ENCODE data around the gene CHST14. TPM values are rescaled to one million over a fixed set of nuclear protein-coding genes. Genes with fewer than 3 reads are reported as not detected.
A peak's percentile ranks its signal among the peaks of the same experiment; 100 is the strongest.

The CHST14 gene
- total and polyA plus RNA-seq, 9 donors, result 16.0 to 48.4 (median 42.7) TPM

DNA sequence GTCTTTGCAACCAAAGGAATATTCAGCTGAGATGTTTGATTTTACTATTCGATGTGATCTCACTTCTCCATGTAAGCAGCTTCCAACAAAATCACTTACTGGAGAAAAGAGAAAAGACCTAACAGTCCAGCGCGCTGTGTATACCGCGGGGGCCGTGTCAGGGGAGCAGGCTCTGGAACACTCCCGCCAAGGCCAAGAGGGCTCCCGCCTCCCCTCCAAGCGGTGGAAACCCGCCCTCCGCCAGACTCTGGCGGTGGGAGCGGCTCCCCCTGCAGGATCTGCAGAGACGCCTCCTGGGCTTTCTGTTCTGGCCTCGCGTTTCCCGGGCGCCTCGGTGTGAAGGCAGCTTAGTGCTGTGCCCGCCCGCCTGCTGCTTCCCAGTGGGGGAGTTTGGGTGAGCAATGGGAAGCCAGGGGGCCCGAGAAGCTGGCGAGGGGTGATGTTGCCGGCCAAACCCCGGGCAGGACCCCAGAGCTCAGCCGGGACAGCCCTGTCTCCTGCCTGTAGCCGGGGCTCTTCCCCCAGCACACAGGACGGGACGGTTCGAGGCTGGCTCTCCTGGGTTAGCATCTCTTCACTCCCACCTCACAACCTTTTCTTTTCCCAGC is 36.3 kb downstream of the CHST14 start:
- Histone ChIP-seq H3K4me3 (ENCODE audit: low read length) (peak overlapping the region; percentile 18), H3K27ac (ENCODE audit: low read length) (no peak overlapping the region)

DNA sequence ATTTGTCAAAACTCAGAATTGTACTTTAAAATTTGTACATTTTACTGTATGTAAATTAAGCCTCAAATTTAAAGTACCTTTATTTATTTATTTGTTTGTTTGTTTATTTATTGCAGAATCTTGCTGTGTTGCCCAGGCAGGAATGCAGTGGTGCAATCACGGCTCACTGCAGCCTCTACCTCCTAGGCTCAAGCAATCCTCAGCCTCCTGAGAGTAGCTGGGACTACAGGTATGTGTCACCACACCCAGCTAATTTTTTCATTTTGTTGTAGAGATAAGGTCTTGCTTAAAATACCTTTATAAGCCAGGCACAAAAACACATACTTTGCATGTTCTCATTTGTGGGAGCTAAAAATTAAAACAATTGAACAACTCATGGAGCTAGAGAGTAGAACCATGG is 37.4 kb downstream of the CHST14 start:
- Histone ChIP-seq H3K4me3 (ENCODE audit: low read length) (no peak overlapping the region), H3K4me1 (ENCODE audit: control insufficient read depth, insufficient read depth, low read length) (peaks cover 18% of the 10 kb centered on the region), H3K36me3 (ENCODE audit: control insufficient read depth, insufficient read depth, low read length) (no peaks in the 10 kb centered on the region), H3K27me3 (ENCODE audit: control insufficient read depth, insufficient read depth, low read length) (peaks cover 16% of the 10 kb centered on the region), H3K9me3 (replicated peaks; ENCODE audit: control insufficient read depth, low read depth, low read length) (no peaks in the 10 kb centered on the region), H3K27ac (ENCODE audit: low read length) (no peak overlapping the region)
- no peak for DNase-seq
- no CpG with 5 or more reads among the region's 1 CpG for WGBS (ENCODE audit: insufficient coverage)

More for the DNA sequence above, 36.3 kb downstream of the CHST14 start:
- Histone ChIP-seq H3K4me1 (ENCODE audit: control insufficient read depth, insufficient read depth, low read length) (peaks cover 17% of the 10 kb centered on the region), H3K27me3 (ENCODE audit: control insufficient read depth, insufficient read depth, low read length) (peaks cover 16% of the 10 kb centered on the region), H3K9me3 (replicated peaks; ENCODE audit: control insufficient read depth, low read depth, low read length) (no peaks in the 10 kb centered on the region), H3K36me3 (ENCODE audit: control insufficient read depth, insufficient read depth, low read length) (no peaks in the 10 kb centered on the region)
- WGBS (ENCODE audit: insufficient coverage), result under 1% methylated on average over 27 of the region's 30 CpGs
- peak; percentile 91 for DNase-seq

DNA sequence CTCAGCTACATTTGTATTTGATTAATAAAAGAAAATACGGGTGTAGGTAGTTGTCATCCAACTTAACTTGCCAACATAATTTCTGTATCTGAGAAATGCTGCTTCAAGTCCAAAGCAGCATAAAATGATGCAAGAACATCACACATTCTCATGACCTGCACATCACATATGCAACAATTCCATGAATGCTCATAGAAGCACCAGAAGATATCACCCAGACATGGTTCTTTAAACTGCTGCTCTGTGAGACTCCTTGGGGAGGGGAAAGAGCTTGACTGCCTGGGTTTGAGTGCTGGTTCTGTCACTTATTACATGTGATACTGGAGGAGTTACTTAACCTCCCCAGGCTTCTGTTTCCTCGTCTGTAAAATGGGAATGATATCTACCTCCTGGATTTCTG is 39.4 kb downstream of the CHST14 start:
- Histone ChIP-seq H3K4me1 (ENCODE audit: control insufficient read depth, insufficient read depth, low read length) (peaks cover 18% of the 10 kb centered on the region), H3K36me3 (ENCODE audit: control insufficient read depth, insufficient read depth, low read length) (no peaks in the 10 kb centered on the region), H3K9me3 (replicated peaks; ENCODE audit: control insufficient read depth, low read depth, low read length) (no peaks in the 10 kb centered on the region), H3K27ac (ENCODE audit: low read length) (no peak overlapping the region), H3K27me3 (ENCODE audit: control insufficient read depth, insufficient read depth, low read length) (peaks cover 13% of the 10 kb centered on the region), H3K4me3 (ENCODE audit: low read length) (no peak overlapping the region)
- DNase-seq, result peak; percentile 5
- no CpG with 5 or more reads among the region's 2 CpGs for WGBS (ENCODE audit: insufficient coverage)

- Histone ChIP-seq H3K4me1 (ENCODE audit: control insufficient read depth, insufficient read depth, low read length) (peaks cover 18% of the 10 kb centered on the region), H3K4me3 (ENCODE audit: low read length) (peak overlapping the region; percentile 64), H3K27me3 (ENCODE audit: control insufficient read depth, insufficient read depth, low read length) (peaks cover 13% of the 10 kb centered on the region), H3K36me3 (ENCODE audit: control insufficient read depth, insufficient read depth, low read length) (no peaks in the 10 kb centered on the region), H3K27ac (ENCODE audit: low read length) (no peak overlapping the region), H3K9me3 (replicated peaks; ENCODE audit: control insufficient read depth, low read depth, low read length) (no peaks in the 10 kb centered on the region)
- 9% methylated on average over 15 of the region's 22 CpGs for WGBS (ENCODE audit: insufficient coverage)
- peak; percentile 18 for DNase-seq
Observed at GRCh38 chr15:40511093-40511471, 40.3 kb downstream of the CHST14 start.

- H3K27me3 ChIP-seq (ENCODE audit: control insufficient read depth, insufficient read depth, low read length), result peaks cover 13% of the 10 kb centered on the region
- H3K27ac ChIP-seq (ENCODE audit: low read length), result no peak overlapping the region
Observed at GRCh38 chr15:40511472-40512133, 40.8 kb downstream of the CHST14 start.

DNA sequence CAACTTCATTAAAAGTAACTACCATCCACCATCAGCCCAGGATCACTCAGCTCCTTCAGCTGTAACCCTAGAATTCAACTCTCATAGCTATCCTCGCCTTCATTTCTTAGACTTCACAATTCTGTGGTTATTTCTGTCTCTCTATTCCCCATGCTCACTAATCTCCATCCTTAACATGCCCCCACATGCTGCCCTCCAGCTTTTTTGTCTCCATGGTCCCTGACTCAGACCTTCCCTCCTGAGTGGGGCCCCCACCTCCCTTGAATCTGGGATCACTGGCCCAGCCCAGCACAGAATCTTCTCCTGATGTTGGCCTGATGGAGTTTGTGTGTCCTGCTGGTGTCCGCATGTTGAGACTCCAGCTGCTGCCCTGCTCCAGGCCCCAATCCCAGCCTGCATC is 41.7 kb downstream of the CHST14 start:
- DNase-seq, result no peak
- H3K36me3 ChIP-seq (ENCODE audit: control insufficient read depth, insufficient read depth, low read length), result no peaks in the 10 kb centered on the region
- peaks cover 11% of the 10 kb centered on the region for H3K27me3 ChIP-seq (ENCODE audit: control insufficient read depth, insufficient read depth, low read length)
- no peak overlapping the region for H3K27ac ChIP-seq (ENCODE audit: low read length)
- H3K9me3 ChIP-seq (replicated peaks; ENCODE audit: control insufficient read depth, low read depth, low read length), result no peaks in the 10 kb centered on the region
- WGBS (ENCODE audit: insufficient coverage), result 77% methylated on average over 2 of the region's 2 CpGs
- H3K4me1 ChIP-seq (ENCODE audit: control insufficient read depth, insufficient read depth, low read length), result peaks cover 12% of the 10 kb centered on the region
- no peak overlapping the region for H3K4me3 ChIP-seq (ENCODE audit: low read length)

More at GRCh38 chr15:40511472-40512133, 40.8 kb downstream of the CHST14 start:
- no peaks in the 10 kb centered on the region for H3K36me3 ChIP-seq (ENCODE audit: control insufficient read depth, insufficient read depth, low read length)
- under 1% methylated on average over 56 of the region's 61 CpGs for WGBS (ENCODE audit: insufficient coverage)
- H3K9me3 ChIP-seq (replicated peaks; ENCODE audit: control insufficient read depth, low read depth, low read length), result no peaks in the 10 kb centered on the region
- H3K4me1 ChIP-seq (ENCODE audit: control insufficient read depth, insufficient read depth, low read length), result peaks cover 18% of the 10 kb centered on the region
- peak; percentile 72 for DNase-seq
- H3K4me3 ChIP-seq (ENCODE audit: low read length), result peak overlapping the region; percentile 64

DNA sequence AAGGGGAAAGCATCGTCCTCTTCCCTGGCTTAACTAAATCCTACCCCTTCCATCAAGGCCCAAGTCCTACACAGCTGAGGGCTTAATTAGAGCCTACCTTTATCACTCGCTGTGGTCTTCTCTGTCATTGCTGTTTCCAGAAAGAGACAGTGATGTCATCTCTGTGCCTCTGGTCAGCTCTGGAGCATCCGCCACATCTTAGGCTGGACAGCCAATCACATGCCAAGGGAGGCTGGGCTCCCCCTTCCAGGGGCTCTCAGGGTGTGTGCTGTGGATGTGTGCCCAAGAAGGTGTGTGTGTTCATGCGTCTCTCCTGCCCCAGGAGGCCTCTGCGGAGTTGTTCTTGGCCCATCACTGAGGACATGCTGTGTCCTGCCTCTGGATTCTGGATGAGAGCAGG is 42.8 kb downstream of the CHST14 start:
- Histone ChIP-seq H3K4me3 (ENCODE audit: low read length) (no peak overlapping the region), H3K4me1 (ENCODE audit: control insufficient read depth, insufficient read depth, low read length) (peaks cover 12% of the 10 kb centered on the region), H3K27me3 (ENCODE audit: control insufficient read depth, insufficient read depth, low read length) (peaks cover 11% of the 10 kb centered on the region), H3K27ac (ENCODE audit: low read length) (no peak overlapping the region), H3K9me3 (replicated peaks; ENCODE audit: control insufficient read depth, low read depth, low read length) (no peaks in the 10 kb centered on the region), H3K36me3 (ENCODE audit: control insufficient read depth, insufficient read depth, low read length) (no peaks in the 10 kb centered on the region)
- DNase-seq, result no peak
- 69% methylated on average over 4 of the region's 5 CpGs for WGBS (ENCODE audit: insufficient coverage)

DNA sequence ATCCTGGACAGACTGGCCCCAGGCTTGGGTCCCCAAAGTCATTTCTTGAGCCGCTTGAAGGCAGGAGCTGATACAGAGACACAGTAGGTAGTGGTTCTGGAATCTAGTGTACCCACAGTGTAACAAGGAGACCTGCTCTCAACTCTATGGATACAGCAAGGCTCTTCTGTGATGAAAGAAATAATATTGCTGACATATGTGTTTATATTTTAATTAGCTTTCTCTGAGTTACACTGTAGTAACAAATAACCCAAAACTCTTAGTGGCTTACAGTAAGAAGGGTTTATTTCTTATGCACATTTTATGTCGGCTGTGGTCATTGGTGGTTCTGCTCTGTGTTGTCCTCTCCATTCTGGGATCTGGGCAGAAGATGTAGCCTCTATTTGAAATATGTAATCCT is 45.5 kb downstream of the CHST14 start:
- Histone ChIP-seq H3K9me3 (replicated peaks; ENCODE audit: control insufficient read depth, low read depth, low read length) (no peaks in the 10 kb centered on the region), H3K4me3 (ENCODE audit: low read length) (no peak overlapping the region), H3K36me3 (ENCODE audit: control insufficient read depth, insufficient read depth, low read length) (no peaks in the 10 kb centered on the region), H3K4me1 (ENCODE audit: control insufficient read depth, insufficient read depth, low read length) (peaks cover 8% of the 10 kb centered on the region), H3K27me3 (ENCODE audit: control insufficient read depth, insufficient read depth, low read length) (peaks cover 1% of the 10 kb centered on the region), H3K27ac (ENCODE audit: low read length) (no peak overlapping the region)
- WGBS (ENCODE audit: insufficient coverage), result no CpG with 5 or more reads among the region's 2 CpGs
- DNase-seq, result no peak

Other genes with a start within 250 kb of the CHST14 start
- gene PAK6, start 231.9 kb upstream of the CHST14 start, total RNA-seq, result 0.44 TPM
- gene PAK6, start 231.9 kb upstream of the CHST14 start, polyA plus RNA-seq (ENCODE audit: insufficient read depth in 1 of 8, insufficient read length in 8 of 8, low replicate concordance in 1 of 8), result 1 to 10 TPM in 2 of 8 donors, under 1 TPM in 6; 0.29 to 1.6 (median 0.55) TPM
- 0.22 TPM for gene ANKRD63, start 187.9 kb upstream of the CHST14 start, total RNA-seq
- under 1 TPM in 5 of 8 donors, not detected in 3; 0.11 to 0.22 (median 0.15) TPM for gene ANKRD63, start 187.9 kb upstream of the CHST14 start, polyA plus RNA-seq (ENCODE audit: insufficient read depth in 1 of 8, insufficient read length in 8 of 8, low replicate concordance in 1 of 8)
- 4.8 TPM for gene PLCB2, start 163.0 kb upstream of the CHST14 start, total RNA-seq
- gene PLCB2, start 163.0 kb upstream of the CHST14 start, polyA plus RNA-seq (ENCODE audit: insufficient read depth in 1 of 8, insufficient read length in 8 of 8, low replicate concordance in 1 of 8), result 10 to 100 TPM in 2 of 8 donors, 1 to 10 TPM in 6; 6.2 to 11.5 (median 8.7) TPM
- gene INAFM2, start 147.3 kb upstream of the CHST14 start, total RNA-seq, result 12.4 TPM
- gene INAFM2, start 147.3 kb upstream of the CHST14 start, polyA plus RNA-seq (ENCODE audit: insufficient read depth in 1 of 8, insufficient read length in 8 of 8, low replicate concordance in 1 of 8), result 10 to 100 TPM; 10.7 to 16.7 (median 13.5) TPM
- 5.3 TPM for gene CCDC9B, start 130.0 kb upstream of the CHST14 start, total RNA-seq
- gene CCDC9B, start 130.0 kb upstream of the CHST14 start, polyA plus RNA-seq (ENCODE audit: insufficient read depth in 1 of 8, insufficient read length in 8 of 8, low replicate concordance in 1 of 8), result 10 to 100 TPM; 10.2 to 16.8 (median 12.5) TPM
- gene PHGR1, start 120.0 kb upstream of the CHST14 start, total RNA-seq, result not detected
- gene PHGR1, start 120.0 kb upstream of the CHST14 start, polyA plus RNA-seq (ENCODE audit: insufficient read depth in 1 of 8, insufficient read length in 8 of 8, low replicate concordance in 1 of 8), result 10 to 100 TPM in 1 of 8 donors, 1 to 10 TPM in 1, under 1 TPM in 1, not detected in 5; 0.41 to 33.7 (median 4.7) TPM
- gene DISP2, start 112.8 kb upstream of the CHST14 start, total RNA-seq, result 0.75 TPM
- 1 to 10 TPM in 5 of 8 donors, under 1 TPM in 3; 0.20 to 4.3 (median 1.4) TPM for gene DISP2, start 112.8 kb upstream of the CHST14 start, polyA plus RNA-seq (ENCODE audit: insufficient read depth in 1 of 8, insufficient read length in 8 of 8, low replicate concordance in 1 of 8)
- 22.2 TPM for gene KNSTRN, start 88.3 kb upstream of the CHST14 start, total RNA-seq
- gene KNSTRN, start 88.3 kb upstream of the CHST14 start, polyA plus RNA-seq (ENCODE audit: insufficient read depth in 1 of 8, insufficient read length in 8 of 8, low replicate concordance in 1 of 8), result 10 to 100 TPM; 17.8 to 24.8 (median 21.8) TPM
- gene IVD, start 65.2 kb upstream of the CHST14 start, total RNA-seq, result 30.5 TPM
- gene IVD, start 65.2 kb upstream of the CHST14 start, polyA plus RNA-seq (ENCODE audit: insufficient read depth in 1 of 8, insufficient read length in 8 of 8, low replicate concordance in 1 of 8), result 10 to 100 TPM; 42.6 to 60.3 (median 49.3) TPM
- 12.1 TPM for gene BAHD1, start 30.0 kb upstream of the CHST14 start, total RNA-seq
- gene BAHD1, start 30.0 kb upstream of the CHST14 start, polyA plus RNA-seq (ENCODE audit: insufficient read depth in 1 of 8, insufficient read length in 8 of 8, low replicate concordance in 1 of 8), result 10 to 100 TPM; 13.3 to 22.6 (median 19.0) TPM
- gene CCDC32, start 94.1 kb downstream of the CHST14 start, total RNA-seq, result 13.6 TPM
- 10 to 100 TPM; 15.7 to 25.9 (median 21.4) TPM for gene CCDC32, start 94.1 kb downstream of the CHST14 start, polyA plus RNA-seq (ENCODE audit: insufficient read depth in 1 of 8, insufficient read length in 8 of 8, low replicate concordance in 1 of 8)
- 11.0 TPM for gene RPUSD2, start 98.3 kb downstream of the CHST14 start, total RNA-seq
- gene RPUSD2, start 98.3 kb downstream of the CHST14 start, polyA plus RNA-seq (ENCODE audit: insufficient read depth in 1 of 8, insufficient read length in 8 of 8, low replicate concordance in 1 of 8), result 10 to 100 TPM in 5 of 8 donors, 1 to 10 TPM in 3; 8.7 to 12.0 (median 10.8) TPM
- 8.7 TPM for gene KNL1, start 123.3 kb downstream of the CHST14 start, total RNA-seq
- 10 to 100 TPM in 4 of 8 donors, 1 to 10 TPM in 4; 8.7 to 16.9 (median 10.9) TPM for gene KNL1, start 123.3 kb downstream of the CHST14 start, polyA plus RNA-seq (ENCODE audit: insufficient read depth in 1 of 8, insufficient read length in 8 of 8, low replicate concordance in 1 of 8)
- 3.6 TPM for gene RAD51, start 224.2 kb downstream of the CHST14 start, total RNA-seq
- gene RAD51, start 224.2 kb downstream of the CHST14 start, polyA plus RNA-seq (ENCODE audit: insufficient read depth in 1 of 8, insufficient read length in 8 of 8, low replicate concordance in 1 of 8), result 10 to 100 TPM in 5 of 8 donors, 1 to 10 TPM in 3; 6.9 to 13.3 (median 10.6) TPM

Measured in muscle of leg (tissue), 11 donors.